ENCODE data around the gene KRT5. TPM values are rescaled to one million over a fixed set of nuclear protein-coding genes. Genes with fewer than 3 reads are reported as not detected.

KRT5 gene
- total RNA-seq, 1 donor from 2014 or later, result 0.16 TPM

DNA sequence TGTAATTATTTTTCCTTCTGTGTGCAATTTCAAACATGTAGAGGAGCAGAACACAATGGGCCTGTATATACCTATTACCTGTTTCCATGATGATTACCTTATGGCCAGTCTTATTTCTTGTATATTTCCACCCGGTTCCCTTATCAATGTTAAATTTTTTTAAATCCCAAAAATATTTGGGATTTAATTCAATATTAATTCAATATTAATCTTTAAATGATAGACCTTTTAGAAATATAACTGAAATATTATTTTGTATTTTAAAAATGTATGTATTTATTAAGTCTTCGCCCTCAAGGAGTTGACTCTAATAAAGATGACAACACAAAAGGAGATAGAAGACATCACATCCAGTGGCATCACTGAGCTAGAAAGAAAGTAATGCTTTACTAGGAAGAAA is 46.0 kb downstream of the KRT5 start:
- no peak for DNase-seq (ENCODE audit: missing footprints)
- intact Hi-C loops (cut with DNase I), result no loop called here
- ATAC-seq, result no peak

DNA sequence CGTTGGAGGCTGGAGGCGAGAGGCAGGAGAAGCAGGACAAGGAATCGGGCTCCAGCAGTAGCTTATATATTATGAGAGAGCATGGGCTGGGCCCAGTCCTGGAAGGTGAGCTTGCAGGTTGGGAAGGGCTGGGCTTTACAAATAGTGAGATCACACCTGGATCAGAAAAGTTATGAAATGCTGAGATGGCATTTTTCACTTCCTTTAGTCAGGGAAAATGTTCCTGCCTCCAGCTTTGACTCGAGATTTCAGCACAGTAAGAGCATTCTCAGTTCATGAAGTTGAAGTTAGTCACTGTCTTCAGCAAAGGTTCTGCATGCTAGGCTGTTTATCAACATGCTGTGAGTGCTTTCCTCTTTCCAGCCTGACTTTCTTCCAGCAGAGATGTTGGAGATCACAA is 46.4 kb downstream of the KRT5 start, which contains the start of gene KRT6C:
KRT6C (minus strand) TSS at position 38 of the 400 bp plus-strand sequence. CDS start 68 bp downstream, outside the sequence.
- ATAC-seq (no peak), DNase-seq (ENCODE audit: missing footprints) (no peak)
- intact Hi-C loops (cut with DNase I), result no loop called here

- no peak for DNase-seq (ENCODE audit: missing footprints)
- no peak for ATAC-seq
- intact Hi-C loops (cut with DNase I), result no loop called here
Measured at GRCh38 chr12:52469853-52470252, 50.3 kb downstream of the KRT5 start.

GRCh38 chr12:52464897-52465296 is 55.3 kb downstream of the KRT5 start:
- ATAC-seq (no peak), DNase-seq (ENCODE audit: missing footprints) (no peak)
- intact Hi-C loops (cut with DNase I), result no loop called here

Other genes with a start within 250 kb of the KRT5 start
- not detected for gene KRT86, start 245.7 kb downstream of the KRT5 start, total RNA-seq
- not detected for gene KRT81, start 228.9 kb downstream of the KRT5 start, total RNA-seq
- gene KRT83, start 199.0 kb downstream of the KRT5 start, total RNA-seq, result not detected
- not detected for gene KRT85, start 152.9 kb downstream of the KRT5 start, total RNA-seq
- gene KRT84, start 134.7 kb downstream of the KRT5 start, total RNA-seq, result not detected
- gene KRT82, start 114.1 kb downstream of the KRT5 start, total RNA-seq, result not detected
- not detected for gene KRT75, start 86.0 kb downstream of the KRT5 start, total RNA-seq
- gene KRT6B, start 68.2 kb downstream of the KRT5 start, total RNA-seq, result not detected
- not detected for gene KRT6C, start 46.6 kb downstream of the KRT5 start, total RNA-seq
- gene KRT6A, start 27.1 kb downstream of the KRT5 start, total RNA-seq, result 0.16 TPM
- not detected for gene KRT71, start 32.8 kb upstream of the KRT5 start, total RNA-seq
- not detected for gene KRT74, start 53.4 kb upstream of the KRT5 start, total RNA-seq
- gene KRT72, start 81.1 kb upstream of the KRT5 start, total RNA-seq, result not detected
- not detected for gene KRT73, start 98.2 kb upstream of the KRT5 start, total RNA-seq
- not detected for gene KRT2, start 131.8 kb upstream of the KRT5 start, total RNA-seq
- gene KRT1, start 160.0 kb upstream of the KRT5 start, total RNA-seq, result not detected
- not detected for gene KRT77, start 183.1 kb upstream of the KRT5 start, total RNA-seq